GM21515 (cell line): ENCODE results near the gene HSPBP1.

Source experiments
- ATAC-seq: cut with Tn5 transposase; IDR thresholded peaks from one replicate; pipeline ENCODE4 v1.9.1; 2021; ENCODE audit not compliant: unreplicated experiment

The HSPBP1 gene

GRCh38 chr19:55255618-55256423 lies 24.1 kb downstream of the HSPBP1 start:
- ATAC-seq: no peak

GRCh38 chr19:55254625-55254977 lies 25.3 kb downstream of the HSPBP1 start:
- no peak for ATAC-seq

- ATAC-seq: peak; percentile 39
Observed at GRCh38 chr19:55253842-55254624, 25.9 kb downstream of the HSPBP1 start.

- ATAC-seq: no peak
Observed at GRCh38 chr19:55252760-55253663, 26.9 kb downstream of the HSPBP1 start.

GRCh38 chr19:55251341-55252081 lies 28.4 kb downstream of the HSPBP1 start:
- no peak for ATAC-seq

- no peak for ATAC-seq
Observed at GRCh38 chr19:55250262-55251036, 29.5 kb downstream of the HSPBP1 start.

- no peak for ATAC-seq
Observed at GRCh38 chr19:55249841-55250240, 30.1 kb downstream of the HSPBP1 start.

GRCh38 chr19:55248704-55249103 lies 31.2 kb downstream of the HSPBP1 start:
- ATAC-seq: no peak

GRCh38 chr19:55248166-55248675 lies 31.7 kb downstream of the HSPBP1 start:
- ATAC-seq: no peak

GRCh38 chr19:55247621-55248099 lies 32.2 kb downstream of the HSPBP1 start:
- no peak for ATAC-seq

- no peak for ATAC-seq
Observed at GRCh38 chr19:55246462-55247451, 33.2 kb downstream of the HSPBP1 start.

GRCh38 chr19:55245236-55245904 lies 34.5 kb downstream of the HSPBP1 start:
- ATAC-seq: no peak

GRCh38 chr19:55244004-55244680 lies 35.8 kb downstream of the HSPBP1 start:
- ATAC-seq: no peak

GRCh38 chr19:55242517-55242916 lies 37.4 kb downstream of the HSPBP1 start:
- ATAC-seq: no peak

- no peak for ATAC-seq
Observed at GRCh38 chr19:55241935-55242464, 37.9 kb downstream of the HSPBP1 start.

- no peak for ATAC-seq
Observed at GRCh38 chr19:55241143-55241934, 38.6 kb downstream of the HSPBP1 start.
